Endothelial cell of umbilical vein (primary cell): Measurements from ENCODE around the gene ATXN2. TPM values are rescaled to one million over a fixed set of nuclear protein-coding genes. Genes with fewer than 3 reads are reported as not detected.

Source experiments
- BruUV-seq: library from RNA; stranded (reverse); fragments of 400-500 nt; replicated peaks from 2 replicates; lab custom pipeline; 2021; lab: Mats Ljungman, UMichigan
- CTCF ChIA-PET: fragments of 300-600, 350-600 bp; sonication (Branson Sonifier 250); formaldehyde crosslinking; loops from one replicate; lab custom pipeline; 2021; ENCODE audit warnings: antibody characterized with exemption, inconsistent platforms; lab: Charles Lee
- POLR2A ChIA-PET: fragments of 300-600, 350-600 bp; sonication (Branson Sonifier 250); formaldehyde crosslinking; loops from one replicate; lab custom pipeline; 2021; ENCODE audit warnings: antibody characterized with exemption, inconsistent platforms; lab: Charles Lee
- DNase-seq: peaks from one replicate; pipeline ENCODE4 v3.0.0-alpha.2; 2011; ENCODE audit warnings: low read depth, low spot score
- FAIRE-seq: peaks from 2 replicates; lab custom pipeline; 2011; peaks lifted over from hg19 to GRCh38; lab: Jason Lieb, UNC
- H2AFZ ChIP-seq: 2 replicates; pipeline ENCODE4 v1.6.0; 2012; ENCODE audit warnings: low read depth, low read length, control low read depth, inconsistent platforms
- H3K27ac ChIP-seq: 2 replicates; pipeline ENCODE4 v1.5.1; 2011; ENCODE audit warnings: low read depth, mild to moderate bottlenecking, control low read depth, low read length, moderate library complexity; ENCODE audit not compliant: insufficient read depth
- H3K27me3 ChIP-seq, 2 experiments: 2 replicates each; pipeline versions ENCODE4 v1.6.0 to v1.6.1; 2011; ENCODE audit warnings: low read length in 2 of 2, mixed read lengths in 1 of 2; ENCODE audit not compliant: control insufficient read depth in 2 of 2, insufficient read depth in 2 of 2
- H3K36me3 ChIP-seq, 2 experiments: 2 replicates in 1 of 2; 3 replicates in 1 of 2; pipeline ENCODE4 v1.5.1; 2011; ENCODE audit warnings: low read length in 2 of 2, mild to moderate bottlenecking in 1 of 2, moderate library complexity in 1 of 2; ENCODE audit not compliant: control insufficient read depth in 2 of 2, insufficient read depth in 2 of 2; ENCODE audit errors: extremely low read depth in 1 of 2
- H3K4me1 ChIP-seq: 3 replicates; pipeline ENCODE4 v1.5.1; 2011; ENCODE audit warnings: mild to moderate bottlenecking, low read length; ENCODE audit not compliant: control insufficient read depth, insufficient read depth; ENCODE audit errors: extremely low read depth
- H3K4me2 ChIP-seq: 2 replicates; pipeline ENCODE4 v1.6.1; 2011; ENCODE audit warnings: low read length, control low read depth, mixed read lengths; ENCODE audit not compliant: insufficient read depth
- H3K4me3 ChIP-seq, 3 experiments: fragments of 200-600 bp in 1 of 3; sonication (generic), shearing (Covaris generic) in 1 of 3; replicated peaks in 1 of 3; 2 replicates each; pipeline ENCODE4 v1.5.1; 2011 to 2016; ENCODE audit warnings: control low read depth in 3 of 3, low read length in 3 of 3, mild to moderate bottlenecking in 2 of 3, inconsistent platforms in 1 of 3, low read depth in 1 of 3, moderate library complexity in 1 of 3; ENCODE audit not compliant: insufficient read depth in 1 of 3
- H3K79me2 ChIP-seq: 2 replicates; pipeline ENCODE4 v1.6.0; 2012; ENCODE audit warnings: low read length, inconsistent platforms; ENCODE audit not compliant: control insufficient read depth, insufficient read depth
- H3K9ac ChIP-seq: replicated peaks from 2 replicates; pipeline ENCODE3; 2011; ENCODE audit warnings: low read length, control low read depth; ENCODE audit not compliant: insufficient read depth; ENCODE audit errors: extremely low read depth
- H3K9me1 ChIP-seq: replicated peaks from 3 replicates; pipeline ENCODE4 v1.6.0; 2011; ENCODE audit warnings: mild to moderate bottlenecking, low read length; ENCODE audit not compliant: control insufficient read depth, insufficient read depth; ENCODE audit errors: extremely low read depth
- H3K9me3 ChIP-seq: replicated peaks from 2 replicates; pipeline ENCODE4 v1.5.1; 2012; ENCODE audit warnings: low read length, inconsistent platforms; ENCODE audit not compliant: control insufficient read depth, insufficient read depth
- H4K20me1 ChIP-seq: replicated peaks from 2 replicates; pipeline ENCODE3; 2011; ENCODE audit warnings: mild to moderate bottlenecking, low read length; ENCODE audit not compliant: control insufficient read depth, insufficient read depth; ENCODE audit errors: extremely low read depth
- CTCF ChIP-seq, 2 donors: IDR thresholded peaks; 1 replicate in 1 of 2; 2 replicates in 1 of 2; pipeline ENCODE4 v1.5.1; 2011; ENCODE audit warnings: low read length in 2 of 2, mild to moderate bottlenecking in 2 of 2, moderate library complexity in 2 of 2, control low read depth in 1 of 2, inconsistent platforms in 1 of 2, low read depth in 1 of 2; ENCODE audit not compliant: insufficient read depth in 1 of 2; ENCODE audit errors: extremely low read depth in 1 of 2
- EZH2 ChIP-seq: IDR thresholded peaks from 2 replicates; pipeline ENCODE4 v1.6.1; 2012; ENCODE audit warnings: borderline replicate concordance, low read depth, mild to moderate bottlenecking, moderate library complexity, low read length, inconsistent platforms; ENCODE audit not compliant: severe bottlenecking
- FOS ChIP-seq: IDR thresholded peaks from 2 replicates; pipeline ENCODE4 v1.6.1; 2011; ENCODE audit warnings: mild to moderate bottlenecking, low read length, moderate library complexity, borderline replicate concordance; ENCODE audit not compliant: insufficient read depth
- JUN ChIP-seq: IDR thresholded peaks from 2 replicates; pipeline ENCODE4 v1.6.1; 2011; ENCODE audit warnings: borderline replicate concordance, low read depth; ENCODE audit not compliant: insufficient read length, insufficient read depth
- MAX ChIP-seq: IDR thresholded peaks from 2 replicates; pipeline ENCODE4 v1.6.1; 2011; ENCODE audit not compliant: insufficient read depth, insufficient read length
- MYC ChIP-seq: IDR thresholded peaks from one replicate; pipeline ENCODE4 v1.6.1; 2011; ENCODE audit warnings: mild to moderate bottlenecking, low read depth, low read length
- POLR2A ChIP-seq: IDR thresholded peaks from 2 replicates; pipeline ENCODE4 v1.6.1; 2012; ENCODE audit warnings: low read depth, mild to moderate bottlenecking, control low read depth, low read length
- POLR2AphosphoS5 ChIP-seq: IDR thresholded peaks from 2 replicates; pipeline ENCODE4 v1.6.1; 2012; ENCODE audit warnings: low read depth, mild to moderate bottlenecking, control low read depth, low read length, moderate library complexity; ENCODE audit not compliant: insufficient read depth
- dilution Hi-C: fragments of 300-500 bp; cut with MboI; formaldehyde crosslinking; loops from one replicate; pipeline ENCODE4 v1.15.0; 2019; ENCODE audit warnings: low sequenced_read_pairs; ENCODE audit not compliant: extremely low pct_ligation_motif_present
- intact Hi-C: fragments of 100-400 bp; cut with micrococcal nuclease; formaldehyde crosslinking; loops from one replicate; pipeline ENCODE4 v1.10.0; 2022
- polyA plus RNA-seq, 4 experiments: library from polyadenylated mRNA; depleted of rRNA in 3 of 4; stranded (reverse) in 3 of 4; unstranded in 1 of 4; fragments of >200 nt; gene quantifications; 2 replicates each; pipeline versions ENCODE4 v1.2.1 to v1.2.3, GENCODE V29; 2011 to 2012; ENCODE audit warnings: missing spikeins in 1 of 4
- total RNA-seq: library from RNA; stranded (reverse); gene quantifications from 2 replicates; pipeline ENCODE4 v1.2.3, GENCODE V29; 2021

The ATXN2 gene
- total and polyA plus RNA-seq, 2 donors (not counting 3 experiments of a cell fraction or from before 2014, with no cell fraction given): 58.9 to 86.7 TPM

- ChIA-PET POLR2A (no interaction called here), CTCF (interaction anchor here (0.7 to 7.7 kb wide), 7 partner anchors 9 to 45 kb away, joined by 3 to 101 read pairs (median 5); no protein-coding TSS in a partner anchor)
- dilution Hi-C loops (no loop called here), intact Hi-C loops (loop anchor here (5.0 kb wide), 1 partner anchor 189 kb away; the partner anchor contains the start of gene ATXN2)
- FAIRE-seq: no peak
- Histone ChIP-seq H3K9me3 (no peaks in the 10 kb centered on the region), H3K4me3 (peak overlapping the region; percentile 83 to 94 (median 91)), H3K4me2 (peak overlapping the region; percentile 96), H4K20me1 (no peaks in the 10 kb centered on the region), H2AFZ (no peak overlapping the region), H3K27ac (peak overlapping the region; percentile 87), H3K9ac (peak overlapping the region; percentile 95), H3K27me3 (no peaks in the 10 kb centered on the region), H3K9me1 (no peaks in the 10 kb centered on the region), H3K4me1 (peaks cover 70% of the 10 kb centered on the region), H3K36me3 (no peaks in the 10 kb centered on the region), H3K79me2 (peaks cover 72% of the 10 kb centered on the region)
- DNase-seq: no peak
- TF ChIP-seq POLR2AphosphoS5 (peak; percentile 27), FOS (no peak)
- BruUV-seq: no TSS peak
Observed at GRCh38 chr12:111408116-111408440, 191.0 kb downstream of the ATXN2 start.

- Histone ChIP-seq H3K79me2 (peaks cover 67% of the 10 kb centered on the region), H3K27ac (peak overlapping the region; percentile 87), H3K27me3 (no peaks in the 10 kb centered on the region), H3K4me2 (peak overlapping the region; percentile 96), H3K9me1 (no peaks in the 10 kb centered on the region), H3K4me1 (peaks cover 67% of the 10 kb centered on the region), H3K4me3 (peak overlapping the region; percentile 83 to 94 (median 91)), H4K20me1 (no peaks in the 10 kb centered on the region), H3K9me3 (no peaks in the 10 kb centered on the region), H2AFZ (no peak overlapping the region), H3K9ac (peak overlapping the region; percentile 95), H3K36me3 (no peaks in the 10 kb centered on the region)
- POLR2A ChIA-PET: no interaction called here
- DNase-seq (no peak), FAIRE-seq (peak; percentile 12)
- intact Hi-C loops: loop anchor here (5.0 kb wide), 1 partner anchor 190 kb away; the partner anchor contains the start of gene ATXN2
- dilution Hi-C loops: no loop called here
- BruUV-seq: no TSS peak
- CTCF ChIA-PET: interaction anchor here (0.8 to 7.7 kb wide), 3 partner anchors 11 to 43 kb away, joined by 3 to 101 read pairs (median 24); no protein-coding TSS in a partner anchor
- no peak for TF ChIP-seq FOS
- no peak for TF ChIP-seq CTCF (IDR thresholded peaks at IDR 0.05; ENCODE audit: extremely low read depth in 1 of 2, insufficient read depth in 1 of 2, low read depth in 1 of 2, low read length in 2 of 2)
- no peak for TF ChIP-seq POLR2AphosphoS5
- TF ChIP-seq MYC: no peak
- TF ChIP-seq MAX: no peak
- TF ChIP-seq POLR2A: no peak
- TF ChIP-seq EZH2: no peak
- no peak for TF ChIP-seq JUN
Observed at GRCh38 chr12:111407377-111408115, 191.6 kb downstream of the ATXN2 start.
